ENCODE results near the gene SLC49A3.

Gene SLC49A3

DNA sequence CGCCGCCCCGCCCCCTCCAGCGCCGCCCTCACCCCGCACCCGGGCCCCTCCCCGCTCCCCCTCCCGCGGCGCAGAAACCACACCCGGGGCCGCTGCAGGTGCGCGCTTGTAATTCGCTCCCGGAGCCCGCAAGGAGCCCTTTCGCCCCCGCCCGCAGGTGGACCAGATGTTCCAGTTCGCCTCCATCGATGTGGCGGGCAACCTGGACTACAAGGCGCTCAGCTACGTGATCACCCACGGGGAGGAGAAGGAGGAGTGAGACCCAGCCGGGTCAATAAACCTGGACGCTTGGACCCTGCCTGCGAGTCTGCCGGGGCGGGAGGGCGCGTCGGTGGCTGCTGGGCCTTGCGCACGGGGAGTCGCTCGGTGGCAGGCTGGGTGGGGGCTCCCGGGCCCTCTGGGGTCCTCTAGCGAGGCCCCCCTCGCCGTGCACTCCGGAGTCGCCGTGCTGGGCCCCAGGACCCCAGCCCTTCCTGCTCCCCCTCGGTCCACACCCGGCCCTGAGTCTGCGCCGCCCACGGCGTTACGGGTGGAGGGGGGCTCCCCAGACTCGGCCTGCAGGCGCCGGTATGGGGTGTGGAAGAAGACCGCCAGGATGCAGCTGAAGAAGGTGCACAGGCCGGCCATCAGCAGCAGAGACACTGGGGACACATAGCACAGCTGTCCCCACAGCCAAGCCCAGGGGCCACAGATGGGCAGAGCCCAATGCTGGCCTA, 7.1 kb downstream of the SLC49A3 start:
- DNase-seq (ENCODE audit: low read depth) = peak; percentile 77
- TF ChIP-seq, protein P1, sequence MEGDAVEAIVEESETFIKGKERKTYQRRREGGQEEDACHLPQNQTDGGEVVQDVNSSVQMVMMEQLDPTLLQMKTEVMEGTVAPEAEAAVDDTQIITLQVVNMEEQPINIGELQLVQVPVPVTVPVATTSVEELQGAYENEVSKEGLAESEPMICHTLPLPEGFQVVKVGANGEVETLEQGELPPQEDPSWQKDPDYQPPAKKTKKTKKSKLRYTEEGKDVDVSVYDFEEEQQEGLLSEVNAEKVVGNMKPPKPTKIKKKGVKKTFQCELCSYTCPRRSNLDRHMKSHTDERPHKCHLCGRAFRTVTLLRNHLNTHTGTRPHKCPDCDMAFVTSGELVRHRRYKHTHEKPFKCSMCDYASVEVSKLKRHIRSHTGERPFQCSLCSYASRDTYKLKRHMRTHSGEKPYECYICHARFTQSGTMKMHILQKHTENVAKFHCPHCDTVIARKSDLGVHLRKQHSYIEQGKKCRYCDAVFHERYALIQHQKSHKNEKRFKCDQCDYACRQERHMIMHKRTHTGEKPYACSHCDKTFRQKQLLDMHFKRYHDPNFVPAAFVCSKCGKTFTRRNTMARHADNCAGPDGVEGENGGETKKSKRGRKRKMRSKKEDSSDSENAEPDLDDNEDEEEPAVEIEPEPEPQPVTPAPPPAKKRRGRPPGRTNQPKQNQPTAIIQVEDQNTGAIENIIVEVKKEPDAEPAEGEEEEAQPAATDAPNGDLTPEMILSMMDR (IDR thresholded peaks at IDR 0.05; ENCODE audit: insufficient read depth, low read depth, low read length, missing control alignments) = no peak

DNA sequence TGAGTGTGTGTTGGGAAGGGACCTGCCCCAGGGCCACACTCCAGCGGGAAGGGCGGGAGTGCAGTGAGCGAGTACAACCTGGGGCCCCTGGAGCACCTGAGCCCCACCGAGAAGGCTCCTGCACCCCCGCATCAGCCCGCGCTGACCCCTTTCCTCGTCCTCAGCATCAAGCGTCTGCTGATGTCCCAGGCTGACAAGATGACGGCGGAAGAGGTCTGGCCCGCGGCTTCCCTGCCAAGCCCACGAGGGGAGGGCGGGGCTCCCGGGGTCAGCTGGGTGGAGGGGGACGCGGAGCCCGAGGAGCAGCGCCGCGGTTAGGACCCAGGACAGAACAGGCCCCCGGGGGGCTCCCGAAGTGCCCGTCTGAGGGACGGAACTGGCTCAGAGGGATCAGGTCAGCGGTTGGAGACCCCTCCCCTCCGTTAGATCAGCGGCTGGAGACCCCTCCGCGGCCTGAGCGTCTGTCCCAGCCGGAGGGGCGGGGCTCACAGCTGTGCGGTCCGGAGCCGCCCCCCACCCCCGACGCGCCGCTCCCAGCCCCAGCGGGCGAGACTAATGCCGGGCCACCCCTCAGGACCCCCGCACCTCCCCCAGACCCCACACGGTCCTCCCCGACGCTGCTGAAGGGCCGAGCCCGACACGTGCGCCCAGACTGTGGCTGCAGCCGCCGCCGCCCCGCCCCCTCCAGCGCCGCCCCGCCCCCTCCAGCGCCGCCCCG, 7.9 kb downstream of the SLC49A3 start:
- DNase-seq (ENCODE audit: low read depth) = peak; percentile 28
- peak overlapping the region; percentile 49 for H3K4me3 ChIP-seq (ENCODE audit: low read length)
- TF ChIP-seq, protein P1 (IDR thresholded peaks at IDR 0.05; ENCODE audit: insufficient read depth, low read depth, low read length, missing control alignments) = no peak

More for the DNA sequence above, 7.1 kb downstream of the SLC49A3 start:
- H3K4me3 ChIP-seq (ENCODE audit: low read length) = peak overlapping the region; percentile 34

DNA sequence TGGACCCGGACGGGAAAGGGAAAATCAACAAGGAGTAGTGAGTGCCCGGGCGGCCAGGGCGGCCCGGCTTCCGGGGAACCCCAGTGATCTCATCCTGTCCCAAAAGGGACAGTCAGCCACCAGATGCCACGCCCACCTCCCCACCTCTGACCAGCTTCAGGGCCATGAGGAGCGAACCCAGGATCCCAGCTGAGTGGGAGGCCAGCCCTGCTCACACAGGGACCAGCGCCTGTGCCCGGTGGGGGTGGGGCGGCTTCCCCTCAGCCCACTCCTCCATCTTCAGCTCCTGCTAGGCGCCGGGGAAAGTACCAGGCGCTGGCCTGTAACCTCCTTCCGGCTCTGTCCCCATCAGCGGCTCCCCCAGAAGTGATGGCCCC, 8.4 kb downstream of the SLC49A3 start:
- TF ChIP-seq, protein P1 (IDR thresholded peaks at IDR 0.05; ENCODE audit: insufficient read depth, low read depth, low read length, missing control alignments) = no peak
- H3K4me3 ChIP-seq (ENCODE audit: low read length) = peak overlapping the region; percentile 49
- peak; percentile 27 for DNase-seq (ENCODE audit: low read depth)

GRCh38 chr4:680091-680490, 8.9 kb downstream of the SLC49A3 start:
- TF ChIP-seq, protein P1 (IDR thresholded peaks at IDR 0.05; ENCODE audit: insufficient read depth, low read depth, low read length, missing control alignments) = no peak
- no peak overlapping the region for H3K4me3 ChIP-seq (ENCODE audit: low read length)
- DNase-seq (ENCODE audit: low read depth) = no peak

DNA sequence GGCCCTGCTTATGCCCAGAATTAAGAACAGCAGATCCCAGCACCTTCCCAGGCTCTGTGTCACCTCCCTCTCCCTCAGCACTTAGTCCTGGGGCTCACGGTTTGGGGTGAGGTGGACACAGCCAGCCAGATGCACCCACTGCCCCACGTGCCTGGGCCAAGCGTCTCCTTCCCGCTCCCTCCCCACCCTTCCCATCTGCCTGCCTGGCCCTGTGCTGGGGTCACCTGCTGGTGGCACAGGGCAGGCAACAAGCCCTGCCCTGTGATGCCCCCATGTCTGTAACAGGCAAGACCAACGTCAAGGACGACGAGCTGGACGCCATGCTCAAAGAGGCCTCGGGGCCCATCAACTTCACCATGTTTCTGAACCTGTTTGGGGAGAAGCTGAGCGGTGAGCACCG, 9.3 kb downstream of the SLC49A3 start:
- TF ChIP-seq, protein P1 (IDR thresholded peaks at IDR 0.05; ENCODE audit: insufficient read depth, low read depth, low read length, missing control alignments) = no peak
- H3K4me3 ChIP-seq (ENCODE audit: low read length) = no peak overlapping the region
- DNase-seq (ENCODE audit: low read depth) = no peak

- no peak overlapping the region for H3K4me3 ChIP-seq (ENCODE audit: low read length)
- DNase-seq (ENCODE audit: low read depth) = no peak
- TF ChIP-seq, protein P1 (IDR thresholded peaks at IDR 0.05; ENCODE audit: insufficient read depth, low read depth, low read length, missing control alignments) = no peak
Observed at GRCh38 chr4:679104-679481, 9.9 kb downstream of the SLC49A3 start.

All from epithelial cell of esophagus (primary cell).